Smooth muscle cell (in vitro differentiated cells): ENCODE data around the gene RHEX. TPM values are rescaled to one million over a fixed set of nuclear protein-coding genes. Genes with fewer than 3 reads are reported as not detected.

Source experiments
- DNase-seq: peaks from one replicate; lab custom pipeline; 2025; ENCODE audit not compliant: unreplicated experiment; lab: John Stamatoyannopoulos, UW
- H2AFZ ChIP-seq: fragments of 200-600 bp; sonication (generic); 2 replicates; pipeline ENCODE4 v1.6.0; 2016; ENCODE audit warnings: antibody characterized with exemption, low read depth, mild to moderate bottlenecking
- H3F3A ChIP-seq: fragments of 200-600 bp; sonication (generic); 2 replicates; pipeline ENCODE4 v1.6.0; 2017; ENCODE audit warnings: antibody characterized with exemption, low read depth
- H3K27ac ChIP-seq: fragments of 200-600 bp; sonication (generic); 2 replicates; pipeline ENCODE4 v1.5.1; 2016; ENCODE audit warnings: low read depth, mild to moderate bottlenecking
- H3K27me3 ChIP-seq: fragments of 200-600 bp; sonication (generic); 2 replicates; pipeline ENCODE4 v1.6.1; 2016; ENCODE audit warnings: low read depth, mild to moderate bottlenecking
- H3K36me3 ChIP-seq: fragments of 200-600 bp; sonication (generic); 2 replicates; pipeline ENCODE4 v1.5.1; 2016; ENCODE audit warnings: low read depth
- H3K4me1 ChIP-seq: fragments of 200-600 bp; sonication (generic); 2 replicates; pipeline ENCODE4 v1.5.1; 2016; ENCODE audit warnings: low read depth
- H3K4me2 ChIP-seq: fragments of 200-600 bp; sonication (generic); 2 replicates; pipeline ENCODE4 v1.6.0; 2016; ENCODE audit warnings: mild to moderate bottlenecking
- H3K4me3 ChIP-seq: fragments of 200-600 bp; sonication (generic); 2 replicates; pipeline ENCODE4 v1.5.1; 2016; ENCODE audit warnings: mild to moderate bottlenecking
- H3K79me2 ChIP-seq: fragments of 200-600 bp; sonication (generic); 2 replicates; pipeline ENCODE4 v1.6.0; 2016; ENCODE audit warnings: low read depth, mild to moderate bottlenecking
- H3K9ac ChIP-seq: fragments of 200-600 bp; sonication (generic); 2 replicates; pipeline ENCODE4 v1.6.0; 2016; ENCODE audit warnings: low read depth
- H3K9me3 ChIP-seq: fragments of 200-600 bp; sonication (generic); replicated peaks from 2 replicates; pipeline ENCODE4 v1.5.1; 2016; ENCODE audit warnings: low read depth
- H4K20me1 ChIP-seq: fragments of 200-600 bp; sonication (generic); 2 replicates; pipeline ENCODE4 v1.6.0; 2016; ENCODE audit warnings: low read depth
- CTCF ChIP-seq: fragments of 200-600 bp; sonication (generic); IDR thresholded peaks from 2 replicates; pipeline ENCODE4 v1.5.1; 2017; ENCODE audit warnings: borderline replicate concordance, mild to moderate bottlenecking, antibody characterized with exemption; ENCODE audit not compliant: insufficient read depth, poor library complexity, severe bottlenecking
- WGBS: methylation state at CpG from one replicate; pipeline ENCODE4 v1.1.7; 2016; ENCODE audit warnings: low lambda C conversion rate; 5-methylcytosine and 5-hydroxymethylcytosine counted together
- polyA plus RNA-seq: library from polyadenylated mRNA; unstranded; fragments of >200 nt; fragmentation: Nextera tagmentation; extraction: Ambion mirVana; gene quantifications from 2 replicates; pipeline ENCODE4 v1.2.1, GENCODE V29; 2016
- total RNA-seq: library from RNA; depleted of rRNA; stranded (reverse); fragments of >200 nt; gene quantifications from 2 replicates; pipeline ENCODE4 v1.2.3, GENCODE V29; 2014

RHEX gene
- total and polyA plus RNA-seq, 2 experiments from 2014 or later = not detected

- Histone ChIP-seq H3K4me3 (no peak overlapping the region), H3K9me3 (no peaks in the 10 kb centered on the region), H3K27ac (no peak overlapping the region), H3K36me3 (no peaks in the 10 kb centered on the region), H3F3A (no peaks in the 10 kb centered on the region), H3K9ac (no peak overlapping the region), H3K27me3 (no peaks in the 10 kb centered on the region), H3K4me2 (no peak overlapping the region), H2AFZ (no peak overlapping the region), H3K4me1 (no peaks in the 10 kb centered on the region), H4K20me1 (no peaks in the 10 kb centered on the region), H3K79me2 (no peaks in the 10 kb centered on the region)
- 67% methylated on average over 5 of the region's 5 CpGs for WGBS
- no peak for DNase-seq
- no peak for TF ChIP-seq CTCF
Measured at GRCh38 chr1:206081856-206082255, 28.9 kb downstream of the RHEX start.

- Histone ChIP-seq H3K79me2 (no peaks in the 10 kb centered on the region), H4K20me1 (no peaks in the 10 kb centered on the region), H3K27ac (no peak overlapping the region), H2AFZ (no peak overlapping the region), H3K27me3 (no peaks in the 10 kb centered on the region), H3K4me3 (no peak overlapping the region), H3K9ac (no peak overlapping the region), H3K4me2 (no peak overlapping the region), H3F3A (no peaks in the 10 kb centered on the region), H3K9me3 (no peaks in the 10 kb centered on the region), H3K36me3 (no peaks in the 10 kb centered on the region), H3K4me1 (no peaks in the 10 kb centered on the region)
- DNase-seq = no peak
- TF ChIP-seq CTCF = no peak
- WGBS = 64% methylated on average over 8 of the region's 8 CpGs
Measured at GRCh38 chr1:206082831-206083695, 30.1 kb downstream of the RHEX start.

GRCh38 chr1:206083750-206084149 lies 30.8 kb downstream of the RHEX start:
- no peaks in the 10 kb centered on the region for H3F3A ChIP-seq
- H3K4me2 ChIP-seq = no peak overlapping the region
- 79% methylated on average over 2 of the region's 2 CpGs for WGBS
- H3K4me1 ChIP-seq = no peaks in the 10 kb centered on the region
- no peak overlapping the region for H3K9ac ChIP-seq
- DNase-seq = no peak
- H2AFZ ChIP-seq = no peak overlapping the region
- H3K4me3 ChIP-seq = no peak overlapping the region
- TF ChIP-seq CTCF = no peak
- H3K27me3 ChIP-seq = peaks cover under 1% of the 10 kb centered on the region
- H4K20me1 ChIP-seq = no peaks in the 10 kb centered on the region
- H3K79me2 ChIP-seq = no peaks in the 10 kb centered on the region
- no peaks in the 10 kb centered on the region for H3K36me3 ChIP-seq
- no peaks in the 10 kb centered on the region for H3K9me3 ChIP-seq
- H3K27ac ChIP-seq = no peak overlapping the region

- no peak overlapping the region for H3K27ac ChIP-seq
- WGBS = 95% methylated on average over 3 of the region's 3 CpGs
Measured at GRCh38 chr1:206087091-206087490, 34.1 kb downstream of the RHEX start.

More at GRCh38 chr1:206087091-206087490, 34.1 kb downstream of the RHEX start:
- Histone ChIP-seq H3K4me1 (no peaks in the 10 kb centered on the region), H2AFZ (no peak overlapping the region), H3K9ac (no peak overlapping the region), H3F3A (no peaks in the 10 kb centered on the region), H3K79me2 (no peaks in the 10 kb centered on the region), H3K36me3 (no peaks in the 10 kb centered on the region), H3K27me3 (peaks cover 8% of the 10 kb centered on the region), H3K9me3 (no peaks in the 10 kb centered on the region), H4K20me1 (no peaks in the 10 kb centered on the region), H3K4me3 (no peak overlapping the region), H3K4me2 (no peak overlapping the region)
- no peak for DNase-seq
- no peak for TF ChIP-seq CTCF
